ENCODE results near the gene ACOT12. TPM values are rescaled to one million over a fixed set of nuclear protein-coding genes. Genes with fewer than 3 reads are reported as not detected.

ACOT12 gene
- polyA plus RNA-seq, 2 of the 4 experiments (the other 2 are of a cell fraction), result 0.08 TPM; not detected in 1

DNA sequence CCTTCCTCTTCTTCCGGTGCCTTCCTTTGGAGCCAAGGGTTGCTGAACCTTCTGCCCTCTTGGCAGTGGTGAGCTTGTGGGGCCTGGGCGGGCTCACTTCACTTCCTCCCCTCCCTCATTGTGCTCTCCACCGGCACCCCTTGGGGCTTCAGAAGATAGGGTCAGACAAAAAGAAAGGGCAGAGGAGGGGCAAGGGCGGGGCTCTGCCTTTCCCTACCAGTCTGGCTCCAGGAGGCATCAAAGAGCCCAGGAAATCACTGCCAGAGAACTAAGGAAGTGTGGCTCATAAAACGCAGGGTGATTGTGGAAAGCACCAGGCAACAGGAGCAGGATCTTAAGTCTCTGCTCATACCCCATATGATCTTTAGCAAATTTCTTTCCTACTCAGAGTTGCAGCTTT, 34.8 kb downstream of the ACOT12 start:
- H3K4me2 ChIP-seq, result no peak overlapping the region
- FAIRE-seq, result no peak
- no peak overlapping the region for H3K27ac ChIP-seq
- ChIA-PET POLR2A (no interaction called here), CTCF (no interaction called here)
- DNase-seq (ENCODE audit: low read depth in 1 of 2, low spot score in 1 of 2), result no peak
- H3K9me3 ChIP-seq, result no peaks in the 10 kb centered on the region
- WGBS (ENCODE audit: missing lambda C conversion rate), result 60% methylated on average over 5 of the region's 5 CpGs
- TF ChIP-seq, protein P1, sequence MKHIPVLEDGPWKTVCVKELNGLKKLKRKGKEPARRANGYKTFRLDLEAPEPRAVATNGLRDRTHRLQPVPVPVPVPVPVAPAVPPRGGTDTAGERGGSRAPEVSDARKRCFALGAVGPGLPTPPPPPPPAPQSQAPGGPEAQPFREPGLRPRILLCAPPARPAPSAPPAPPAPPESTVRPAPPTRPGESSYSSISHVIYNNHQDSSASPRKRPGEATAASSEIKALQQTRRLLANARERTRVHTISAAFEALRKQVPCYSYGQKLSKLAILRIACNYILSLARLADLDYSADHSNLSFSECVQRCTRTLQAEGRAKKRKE (CRISPR knock-in tag; IDR thresholded peaks at IDR 0.05; ENCODE audit: low read depth), result no peak
- TF ChIP-seq, protein P2, sequence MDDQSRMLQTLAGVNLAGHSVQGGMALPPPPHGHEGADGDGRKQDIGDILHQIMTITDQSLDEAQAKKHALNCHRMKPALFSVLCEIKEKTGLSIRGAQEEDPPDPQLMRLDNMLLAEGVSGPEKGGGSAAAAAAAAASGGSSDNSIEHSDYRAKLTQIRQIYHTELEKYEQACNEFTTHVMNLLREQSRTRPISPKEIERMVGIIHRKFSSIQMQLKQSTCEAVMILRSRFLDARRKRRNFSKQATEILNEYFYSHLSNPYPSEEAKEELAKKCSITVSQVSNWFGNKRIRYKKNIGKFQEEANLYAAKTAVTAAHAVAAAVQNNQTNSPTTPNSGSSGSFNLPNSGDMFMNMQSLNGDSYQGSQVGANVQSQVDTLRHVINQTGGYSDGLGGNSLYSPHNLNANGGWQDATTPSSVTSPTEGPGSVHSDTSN (IDR thresholded peaks at IDR 0.05), result no peak
- TF ChIP-seq RAD21 (conservative IDR thresholded peaks at IDR 0.05 in 1 of 2, IDR thresholded peaks at IDR 0.05 in 1 of 2) (no peak), NFE2L2 (conservative IDR thresholded peaks at IDR 0.05; ENCODE audit: low read length) (no peak), KDM5A (IDR thresholded peaks at IDR 0.05) (no peak), HOXB13 (CRISPR knock-in tag; IDR thresholded peaks at IDR 0.05; ENCODE audit: low read depth) (no peak), CBX2 (IDR thresholded peaks at IDR 0.05; ENCODE audit: borderline replicate concordance, low read depth) (no peak), SMC3 (IDR thresholded peaks at IDR 0.05) (no peak), ZC3H11A (IDR thresholded peaks at IDR 0.05) (no peak)
- TF ChIP-seq, protein P3, sequence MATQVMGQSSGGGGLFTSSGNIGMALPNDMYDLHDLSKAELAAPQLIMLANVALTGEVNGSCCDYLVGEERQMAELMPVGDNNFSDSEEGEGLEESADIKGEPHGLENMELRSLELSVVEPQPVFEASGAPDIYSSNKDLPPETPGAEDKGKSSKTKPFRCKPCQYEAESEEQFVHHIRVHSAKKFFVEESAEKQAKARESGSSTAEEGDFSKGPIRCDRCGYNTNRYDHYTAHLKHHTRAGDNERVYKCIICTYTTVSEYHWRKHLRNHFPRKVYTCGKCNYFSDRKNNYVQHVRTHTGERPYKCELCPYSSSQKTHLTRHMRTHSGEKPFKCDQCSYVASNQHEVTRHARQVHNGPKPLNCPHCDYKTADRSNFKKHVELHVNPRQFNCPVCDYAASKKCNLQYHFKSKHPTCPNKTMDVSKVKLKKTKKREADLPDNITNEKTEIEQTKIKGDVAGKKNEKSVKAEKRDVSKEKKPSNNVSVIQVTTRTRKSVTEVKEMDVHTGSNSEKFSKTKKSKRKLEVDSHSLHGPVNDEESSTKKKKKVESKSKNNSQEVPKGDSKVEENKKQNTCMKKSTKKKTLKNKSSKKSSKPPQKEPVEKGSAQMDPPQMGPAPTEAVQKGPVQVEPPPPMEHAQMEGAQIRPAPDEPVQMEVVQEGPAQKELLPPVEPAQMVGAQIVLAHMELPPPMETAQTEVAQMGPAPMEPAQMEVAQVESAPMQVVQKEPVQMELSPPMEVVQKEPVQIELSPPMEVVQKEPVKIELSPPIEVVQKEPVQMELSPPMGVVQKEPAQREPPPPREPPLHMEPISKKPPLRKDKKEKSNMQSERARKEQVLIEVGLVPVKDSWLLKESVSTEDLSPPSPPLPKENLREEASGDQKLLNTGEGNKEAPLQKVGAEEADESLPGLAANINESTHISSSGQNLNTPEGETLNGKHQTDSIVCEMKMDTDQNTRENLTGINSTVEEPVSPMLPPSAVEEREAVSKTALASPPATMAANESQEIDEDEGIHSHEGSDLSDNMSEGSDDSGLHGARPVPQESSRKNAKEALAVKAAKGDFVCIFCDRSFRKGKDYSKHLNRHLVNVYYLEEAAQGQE (IDR thresholded peaks at IDR 0.05), result no peak
- peaks cover 8% of the 10 kb centered on the region; the same call in 1 of the 3 replicates for H3K4me1 ChIP-seq
- ATAC-seq, result no peak
- H3K4me3 ChIP-seq, result no peak overlapping the region

DNA sequence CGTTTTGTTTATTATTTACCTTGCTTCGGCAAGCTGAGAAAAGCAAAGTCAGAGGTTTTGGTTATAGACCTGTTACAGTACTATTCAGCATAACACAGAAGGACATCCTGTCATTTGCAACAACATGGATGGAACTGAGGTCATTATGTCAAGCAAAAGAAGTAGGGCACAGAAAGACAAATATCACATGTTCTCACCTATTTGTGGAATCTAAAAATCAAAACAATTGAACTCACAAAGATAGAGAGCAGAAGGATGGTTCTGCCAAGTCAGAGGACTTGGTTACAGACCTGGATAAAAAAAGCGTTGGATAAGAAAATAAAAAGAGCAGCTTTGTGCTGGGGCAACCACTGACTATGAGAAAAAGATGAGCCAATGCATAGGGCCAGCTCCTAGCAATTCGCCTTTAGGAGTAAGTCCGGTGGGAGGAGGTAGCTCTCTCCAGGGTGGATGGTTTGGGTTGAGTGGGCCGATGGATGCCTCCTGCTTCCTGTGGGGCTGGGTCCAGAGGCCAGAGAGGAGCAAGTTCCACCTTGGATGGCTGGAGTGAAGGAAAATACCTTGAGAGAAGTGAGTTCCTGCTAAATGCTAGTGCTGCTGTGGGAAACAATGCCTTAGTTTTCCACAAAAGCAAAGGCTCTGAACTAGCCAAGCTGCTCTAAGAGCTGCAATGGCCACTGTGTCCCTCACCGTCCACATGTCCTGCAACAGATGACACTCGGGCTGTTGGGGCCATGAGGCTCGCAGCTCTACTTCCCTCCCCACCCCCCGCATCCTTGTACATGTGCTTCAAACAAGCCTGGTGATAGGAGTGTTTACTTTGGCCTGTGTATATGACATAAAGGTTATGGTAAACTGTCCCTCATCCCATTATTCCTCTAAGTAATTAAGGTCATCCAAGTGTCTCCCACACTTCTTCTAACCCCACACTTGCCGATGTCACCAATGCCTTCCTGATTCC, 38.4 kb downstream of the ACOT12 start:
- Histone ChIP-seq H3K4me3 (no peak overlapping the region), H3K4me1 (0 out of 3 replicates have a peak, but pooled peaks cover 3% of the 10 kb centered on the region), H3K27ac (no peak overlapping the region), H3K4me2 (no peak overlapping the region), H3K9me3 (no peaks in the 10 kb centered on the region)
- 64% methylated on average over 11 of the region's 11 CpGs for WGBS (ENCODE audit: missing lambda C conversion rate)
- CTCF ChIA-PET, result interaction anchor here (0.5 kb wide), 1 partner anchor 1045 kb away, joined by 3 read pairs; no protein-coding TSS in a partner anchor
- DNase-seq (ENCODE audit: low read depth in 1 of 2, low spot score in 1 of 2), result no peak
- ATAC-seq, result no peak
- no peak for FAIRE-seq
- POLR2A ChIA-PET, result no interaction called here
- TF ChIP-seq, protein P3 (IDR thresholded peaks at IDR 0.05), result no peak
- no peak for TF ChIP-seq ESRRA (IDR thresholded peaks at IDR 0.05; ENCODE audit: borderline replicate concordance, low read length)
- TF ChIP-seq JUN (IDR thresholded peaks at IDR 0.05), result no peak
- no peak for TF ChIP-seq HOXB5 (CRISPR knock-in tag; IDR thresholded peaks at IDR 0.05)
- TF ChIP-seq, protein P2 (IDR thresholded peaks at IDR 0.05), result no peak
- no peak for TF ChIP-seq HOXB13 (CRISPR knock-in tag; IDR thresholded peaks at IDR 0.05; ENCODE audit: low read depth)
